Activated CD8-positive, alpha-beta memory T cell treated with anti-CD3 and anti-CD28 coated beads, Interleukin-2, amount 10 ng/mL, durations not matched to agents 7 days and 5 days (primary cell): ENCODE data around the gene CRISPLD2. TPM values are rescaled to one million over a fixed set of nuclear protein-coding genes. Genes with fewer than 3 reads are reported as not detected.
"Not testable (repeated sequence)": the region's sequence is repeated elsewhere in the genome, so short reads cannot be mapped to it uniquely, and the experiment has no call there.

Experiments used
- ATAC-seq: fragments of 150-1000 bp; cut with Tn5 transposase; one replicate; pipeline ENCODE4 v1.10.0; 2021; ENCODE audit warnings: moderate library complexity
- CTCF ChIA-PET: fragments of 350-600 bp; sonication (Branson Sonifier 250); formaldehyde crosslinking; loops from one replicate; lab custom pipeline; 2021; ENCODE audit warnings: antibody characterized with exemption; lab: Charles Lee
- DNase-seq: peaks from one replicate; pipeline ENCODE4 v3.0.0-alpha.2; 2020
- H3K27ac Mint-ChIP-seq: one replicate; pipeline ENCODE4 v1.8.0; 2021; ENCODE audit warnings: mild to moderate bottlenecking, mixed read lengths
- H3K27me3 Mint-ChIP-seq: one replicate; pipeline ENCODE4 v1.8.0; 2021; ENCODE audit warnings: mixed read lengths
- H3K36me3 Mint-ChIP-seq: one replicate; pipeline ENCODE4 v1.8.0; 2021; ENCODE audit warnings: mild to moderate bottlenecking, mixed read lengths
- H3K4me1 Mint-ChIP-seq: one replicate; pipeline ENCODE4 v1.8.0; 2021; ENCODE audit warnings: mixed read lengths
- H3K4me3 Mint-ChIP-seq: one replicate; pipeline ENCODE4 v1.8.0; 2021; ENCODE audit warnings: mild to moderate bottlenecking, moderate library complexity, mixed read lengths
- H3K9me3 Mint-ChIP-seq: one replicate; pipeline ENCODE4 v1.8.0; 2022; ENCODE audit warnings: low read depth, mixed read lengths
- total RNA-seq, 2 experiments: library from RNA; stranded (reverse); gene quantifications; one replicate each; pipeline ENCODE4 v1.2.3, GENCODE V29; 2021

The CRISPLD2 gene
- total RNA-seq, 2 experiments from 2014 or later, result not detected

DNA sequence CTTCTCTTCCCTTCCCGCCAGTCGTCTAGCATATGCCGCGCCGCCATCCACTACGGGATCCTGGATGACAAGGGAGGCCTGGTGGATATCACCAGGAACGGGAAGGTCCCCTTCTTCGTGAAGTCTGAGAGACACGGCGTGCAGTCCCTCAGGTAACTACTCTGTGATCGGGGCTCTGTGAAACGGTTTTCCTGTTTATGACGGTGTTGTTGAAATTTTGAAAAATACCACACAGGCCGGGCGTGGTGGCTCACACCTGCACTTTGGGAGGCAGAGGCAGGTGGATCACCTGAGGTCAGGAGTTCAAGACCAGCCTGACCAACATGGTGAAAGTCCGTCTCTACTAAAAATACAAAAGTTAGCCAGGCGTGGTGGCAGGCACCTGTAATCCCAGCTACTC lies 53.2 kb downstream of the CRISPLD2 start:
- not testable (repeated sequence) for H3K27me3 Mint-ChIP-seq, H3K4me3 Mint-ChIP-seq, H3K27ac Mint-ChIP-seq, H3K36me3 Mint-ChIP-seq, DNase-seq, H3K9me3 Mint-ChIP-seq, ATAC-seq, H3K4me1 Mint-ChIP-seq
- CTCF ChIA-PET, result interaction anchor here (0.5 to 0.7 kb wide), 2 partner anchors 12 to 118 kb away, joined by 3 read pairs; no protein-coding TSS in a partner anchor

DNA sequence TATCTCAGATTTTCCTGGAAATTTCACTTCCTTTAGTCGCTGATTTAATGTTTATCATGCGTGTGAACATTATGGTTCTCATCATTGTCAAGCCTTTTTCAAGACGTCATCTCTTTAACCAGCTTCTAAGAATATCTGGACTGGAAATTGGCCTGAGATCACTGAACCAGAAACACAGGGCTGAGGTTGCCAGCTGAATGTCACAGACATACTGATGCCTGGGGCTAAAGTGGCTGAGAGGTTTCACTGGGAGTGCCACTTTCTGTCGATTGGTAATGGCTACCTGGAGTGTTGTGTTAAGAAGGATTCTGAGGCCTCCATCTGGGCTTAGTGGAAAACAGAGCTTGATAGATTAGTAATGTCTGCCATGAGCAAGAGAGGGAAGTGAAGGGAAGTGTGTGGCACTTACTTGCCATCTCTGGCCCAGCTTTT lies 54.2 kb downstream of the CRISPLD2 start:
- CTCF ChIA-PET, result interaction anchor here (0.7 kb wide), 1 partner anchor 78 kb away, joined by 3 read pairs; no protein-coding TSS in a partner anchor
- no peak for ATAC-seq
- DNase-seq, result no peak
- H3K27ac Mint-ChIP-seq, result no peak overlapping the region
- H3K4me1 Mint-ChIP-seq, result no peaks in the 10 kb centered on the region
- no peaks in the 10 kb centered on the region for H3K36me3 Mint-ChIP-seq
- H3K9me3 Mint-ChIP-seq, result no peaks in the 10 kb centered on the region
- H3K4me3 Mint-ChIP-seq, result no peak overlapping the region
- H3K27me3 Mint-ChIP-seq, result no peaks in the 10 kb centered on the region

DNA sequence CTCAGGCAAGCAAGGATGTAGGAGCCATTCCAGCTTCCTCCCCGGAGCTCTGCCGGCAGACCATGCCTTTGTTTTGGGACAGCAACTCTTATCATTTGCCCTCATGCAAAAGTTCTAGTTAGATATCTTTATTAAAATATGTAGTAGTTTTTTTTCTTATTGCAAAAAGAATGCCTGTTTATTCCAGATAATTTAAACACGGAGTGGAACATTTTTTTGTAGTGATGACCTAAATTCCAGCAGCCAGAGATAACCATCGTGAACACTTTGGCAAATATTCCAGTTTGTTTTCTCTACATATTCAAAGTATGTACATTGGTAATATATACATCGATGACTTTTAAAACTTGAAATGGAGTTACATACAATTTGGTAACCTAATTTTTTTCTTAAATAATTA lies 54.8 kb downstream of the CRISPLD2 start:
- ATAC-seq (no peak), DNase-seq (no peak)
- CTCF ChIA-PET, result interaction anchor here (0.7 kb wide), 1 partner anchor 77 kb away, joined by 3 read pairs; no protein-coding TSS in a partner anchor
- H3K9me3 Mint-ChIP-seq, result no peaks in the 10 kb centered on the region
- peaks cover under 1% of the 10 kb centered on the region for H3K27me3 Mint-ChIP-seq
- no peak overlapping the region for H3K27ac Mint-ChIP-seq
- no peaks in the 10 kb centered on the region for H3K36me3 Mint-ChIP-seq
- H3K4me1 Mint-ChIP-seq, result no peaks in the 10 kb centered on the region
- no peak overlapping the region for H3K4me3 Mint-ChIP-seq

DNA sequence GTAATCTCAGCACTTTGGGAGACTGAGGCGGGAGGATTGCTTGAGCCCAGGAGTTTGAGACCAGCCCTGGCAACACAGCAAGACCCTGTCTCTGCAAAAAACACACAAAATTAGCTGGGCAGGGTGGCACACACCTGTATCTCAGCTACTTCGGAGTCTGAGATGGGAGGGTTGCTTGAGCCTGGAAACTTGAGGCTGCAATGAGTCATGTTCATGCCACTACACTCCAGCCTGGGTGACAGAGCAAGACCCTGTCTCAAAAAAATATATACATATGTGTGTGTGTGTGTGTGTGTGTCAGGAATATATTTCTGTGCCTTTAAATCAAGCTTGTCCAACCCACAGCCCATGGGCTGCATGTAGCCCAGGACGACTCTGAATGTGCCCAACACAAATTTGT lies 55.2 kb downstream of the CRISPLD2 start:
- peaks cover 3% of the 10 kb centered on the region for H3K27me3 Mint-ChIP-seq
- no peaks in the 10 kb centered on the region for H3K4me1 Mint-ChIP-seq
- H3K9me3 Mint-ChIP-seq, result no peaks in the 10 kb centered on the region
- DNase-seq (no peak), ATAC-seq (no peak)
- H3K4me3 Mint-ChIP-seq, result no peak overlapping the region
- CTCF ChIA-PET, result interaction anchor here (1.1 kb wide), 1 partner anchor 10 kb away, joined by 3 read pairs; no protein-coding TSS in a partner anchor
- no peak overlapping the region for H3K27ac Mint-ChIP-seq
- H3K36me3 Mint-ChIP-seq, result no peaks in the 10 kb centered on the region

DNA sequence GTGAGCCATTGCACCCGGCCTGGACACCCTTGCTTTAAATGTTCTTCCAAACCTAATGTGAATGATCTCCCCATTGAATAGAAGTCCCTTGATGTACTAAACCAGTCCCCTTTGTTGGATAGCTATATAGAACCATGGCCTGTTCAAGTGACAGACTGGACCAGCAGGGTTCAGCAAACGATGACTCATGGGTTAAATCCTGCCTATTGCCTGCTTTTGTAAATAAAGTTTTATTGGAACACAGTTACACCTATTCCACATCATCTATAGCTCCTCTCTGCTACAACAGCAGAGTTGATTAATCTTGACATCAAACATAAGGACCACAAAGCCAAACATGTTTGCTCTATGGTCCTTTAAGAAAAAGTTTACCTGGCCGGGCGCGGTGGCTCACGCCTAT lies 56.1 kb downstream of the CRISPLD2 start:
- Mint-ChIP-seq H3K27me3 (peaks cover 8% of the 10 kb centered on the region), H3K27ac (no peak overlapping the region), H3K9me3 (no peaks in the 10 kb centered on the region), H3K4me3 (no peak overlapping the region), H3K36me3 (no peaks in the 10 kb centered on the region), H3K4me1 (no peaks in the 10 kb centered on the region)
- CTCF ChIA-PET, result interaction anchor here (1.1 kb wide), 1 partner anchor 10 kb away, joined by 3 read pairs; no protein-coding TSS in a partner anchor
- DNase-seq, result no peak
- ATAC-seq, result no peak

DNA sequence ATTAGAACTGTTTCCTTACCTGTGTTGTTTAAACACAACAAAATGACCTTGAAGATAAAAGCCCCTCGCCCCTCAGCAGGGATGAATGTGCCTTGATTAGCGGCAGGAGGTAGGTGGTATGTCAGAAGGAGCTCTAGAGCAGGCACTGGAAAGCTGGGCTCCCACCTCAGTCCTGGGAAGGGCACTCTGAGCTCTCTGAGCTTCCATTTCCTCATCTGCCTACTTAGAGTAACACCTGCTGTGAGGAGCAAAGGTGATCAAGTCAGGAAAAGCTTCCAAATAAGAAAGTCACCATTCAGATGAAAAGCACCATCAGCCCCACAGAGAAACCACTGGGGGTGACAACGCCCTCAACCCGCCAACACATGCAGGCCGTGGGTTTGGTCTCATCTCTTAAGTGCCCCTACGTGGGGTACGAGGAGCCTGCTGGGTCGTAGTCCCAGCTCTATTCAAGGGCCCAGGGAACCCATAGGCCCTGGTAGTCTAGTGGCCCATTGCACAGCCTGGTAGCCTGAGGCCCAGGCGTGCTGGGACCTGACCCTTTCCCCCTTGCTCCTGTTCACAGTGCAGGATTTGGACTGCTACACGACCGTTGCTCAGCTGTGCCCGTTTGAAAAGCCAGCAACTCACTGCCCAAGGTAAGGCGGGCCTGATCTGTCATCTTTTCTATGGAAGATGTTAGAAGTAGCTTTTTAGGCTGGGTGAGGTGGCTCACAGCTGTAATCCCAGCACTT lies 57.3 kb downstream of the CRISPLD2 start:
- no peak for ATAC-seq
- CTCF ChIA-PET, result no interaction called here
- Mint-ChIP-seq H3K27me3 (peaks cover 18% of the 10 kb centered on the region), H3K4me1 (no peaks in the 10 kb centered on the region), H3K36me3 (no peaks in the 10 kb centered on the region), H3K9me3 (no peaks in the 10 kb centered on the region), H3K27ac (no peak overlapping the region), H3K4me3 (no peak overlapping the region)
- DNase-seq, result no peak

DNA sequence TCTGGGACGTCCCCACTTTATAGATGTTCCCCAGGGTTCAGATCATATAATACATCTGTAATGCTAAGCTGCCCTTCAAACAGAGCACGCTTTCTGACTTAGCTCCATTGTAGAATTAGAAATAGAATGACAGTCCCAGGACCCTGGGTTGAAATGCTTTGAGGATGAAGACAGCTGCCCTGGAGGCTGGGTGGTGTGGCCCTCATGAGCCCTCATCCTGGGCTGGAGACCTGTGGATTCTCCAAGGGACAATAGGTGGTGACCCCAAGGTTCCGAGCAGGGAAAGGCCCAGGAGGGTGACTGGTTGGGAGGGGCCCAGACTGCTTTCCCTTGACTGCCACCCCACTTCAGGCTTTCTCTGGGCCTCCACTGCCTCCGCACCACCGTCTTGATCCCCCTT lies 59.0 kb downstream of the CRISPLD2 start:
- H3K27ac Mint-ChIP-seq, result no peak overlapping the region
- H3K4me3 Mint-ChIP-seq, result no peak overlapping the region
- no peaks in the 10 kb centered on the region for H3K36me3 Mint-ChIP-seq
- DNase-seq, result no peak
- H3K9me3 Mint-ChIP-seq, result no peaks in the 10 kb centered on the region
- no peak for ATAC-seq
- H3K4me1 Mint-ChIP-seq, result no peaks in the 10 kb centered on the region
- H3K27me3 Mint-ChIP-seq, result peaks cover 23% of the 10 kb centered on the region
- CTCF ChIA-PET, result no interaction called here

DNA sequence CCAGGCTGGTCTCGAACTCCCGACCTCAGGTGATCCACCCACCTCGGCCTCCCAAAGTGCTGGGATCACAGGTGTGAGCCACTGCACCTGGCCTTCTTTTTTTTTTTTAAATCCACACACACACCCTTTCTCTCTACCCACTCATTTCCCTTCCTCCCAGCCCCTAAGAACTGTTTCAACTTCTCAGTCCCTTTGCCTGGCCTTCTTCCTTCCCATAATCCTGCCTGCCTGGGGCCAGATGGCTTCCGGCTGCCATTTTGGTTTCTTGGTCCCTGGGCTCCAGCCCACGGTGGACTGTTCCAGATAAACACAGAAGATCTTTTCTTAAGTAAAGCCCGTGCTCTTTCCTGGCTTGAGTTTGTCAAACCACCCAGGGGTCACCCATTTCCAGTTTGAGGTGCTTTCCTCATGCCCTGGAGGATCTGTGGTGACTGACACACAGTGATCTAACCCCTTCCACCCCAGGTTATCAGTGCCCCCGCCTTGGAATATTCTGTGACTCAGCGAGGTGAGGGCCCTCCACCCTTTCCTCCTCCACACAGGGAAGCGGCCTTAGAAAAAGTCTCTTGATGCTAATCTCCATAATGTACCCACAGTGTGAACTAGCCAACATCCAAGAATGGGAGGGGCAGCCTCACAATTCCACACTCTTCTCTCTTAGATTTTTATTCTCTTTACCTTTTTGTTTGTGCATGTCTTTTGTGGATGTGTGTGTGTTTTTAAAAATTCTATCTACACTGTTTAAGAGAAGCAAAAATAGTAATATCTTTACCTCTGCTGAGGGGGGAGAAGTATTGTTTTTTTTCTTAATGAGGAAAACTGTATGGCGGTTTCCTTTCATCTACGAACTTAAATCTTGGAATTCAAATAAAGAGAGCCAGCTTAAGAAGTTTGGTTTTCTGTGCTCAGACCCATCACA lies 60.0 kb downstream of the CRISPLD2 start:
- CTCF ChIA-PET, result no interaction called here
- Mint-ChIP-seq H3K27ac (no peak overlapping the region), H3K4me3 (no peak overlapping the region), H3K36me3 (no peaks in the 10 kb centered on the region), H3K4me1 (no peaks in the 10 kb centered on the region), H3K9me3 (no peaks in the 10 kb centered on the region), H3K27me3 (peaks cover 30% of the 10 kb centered on the region)
- DNase-seq, result no peak
- ATAC-seq, result no peak

DNA sequence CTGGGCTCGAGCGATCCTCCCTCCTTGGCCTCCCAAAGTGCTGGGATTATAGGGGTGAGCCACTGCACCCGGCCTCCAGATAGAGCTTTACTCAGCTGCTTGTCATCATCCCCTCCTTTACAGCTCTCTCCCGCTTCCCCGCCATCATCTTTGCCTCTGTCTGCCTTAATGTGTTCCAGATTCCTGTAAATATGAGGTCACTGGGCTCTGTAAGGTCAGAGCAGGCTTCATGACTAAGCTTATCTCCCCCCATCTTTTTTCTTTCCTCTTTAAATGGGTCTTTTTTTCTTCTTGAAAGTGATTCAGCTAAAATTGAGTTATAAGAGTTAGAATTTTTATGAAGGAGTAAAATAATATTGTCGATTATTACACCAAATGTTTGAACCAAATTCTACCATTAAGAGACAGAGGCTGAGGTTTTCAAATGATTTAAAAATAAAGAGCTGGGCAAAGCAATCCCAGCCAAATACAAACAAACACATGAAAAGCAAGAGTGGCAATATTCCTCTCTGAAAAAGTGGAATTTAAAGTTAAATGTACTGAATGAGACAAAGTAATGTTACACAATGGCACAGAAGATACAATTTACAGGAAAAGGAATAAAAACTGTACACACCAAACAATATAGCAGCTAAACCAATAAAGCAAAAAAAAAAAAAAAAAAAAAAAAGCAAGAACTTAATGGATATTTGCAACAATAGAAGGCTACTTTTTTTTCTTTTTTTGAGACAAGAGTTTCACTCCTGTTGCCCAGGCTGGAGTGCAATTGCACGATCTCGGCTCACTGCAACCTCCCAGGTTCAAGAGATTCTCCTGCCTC lies 62.1 kb downstream of the CRISPLD2 start:
- Mint-ChIP-seq H3K4me3 (no peak overlapping the region), H3K27ac (no peak overlapping the region), H3K9me3 (no peaks in the 10 kb centered on the region), H3K27me3 (peaks cover 31% of the 10 kb centered on the region), H3K4me1 (no peaks in the 10 kb centered on the region), H3K36me3 (no peaks in the 10 kb centered on the region)
- DNase-seq (no peak), ATAC-seq (no peak)
- CTCF ChIA-PET, result interaction anchor here (0.6 to 1.7 kb wide), 2 partner anchors 70 to 1871 kb away, joined by 3 read pairs; no protein-coding TSS in a partner anchor

DNA sequence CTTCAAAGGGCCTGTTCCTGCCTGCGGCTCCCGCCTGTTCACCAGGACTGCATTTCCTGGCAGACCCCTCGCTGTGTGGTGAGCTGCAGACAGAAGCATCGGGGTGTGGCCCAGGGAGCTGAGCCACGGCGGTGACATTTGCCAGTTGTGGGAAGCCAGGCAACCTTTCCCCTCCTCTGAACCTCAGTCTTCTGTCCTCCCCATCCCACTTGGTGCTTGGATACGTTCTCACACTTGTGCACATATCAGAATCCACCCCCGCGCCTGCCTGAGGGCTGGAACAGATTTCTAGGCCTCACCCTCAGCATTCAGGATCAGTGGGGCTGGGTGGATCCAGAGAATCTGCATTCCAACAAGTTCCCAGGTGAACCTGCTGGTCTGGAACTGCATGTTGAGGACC lies 63.5 kb downstream of the CRISPLD2 start:
- CTCF ChIA-PET, result interaction anchor here (0.6 kb wide), 1 partner anchor 95 kb away, joined by 3 read pairs; no protein-coding TSS in a partner anchor
- H3K9me3 Mint-ChIP-seq, result no peaks in the 10 kb centered on the region
- peaks cover 31% of the 10 kb centered on the region for H3K27me3 Mint-ChIP-seq
- DNase-seq (no peak), ATAC-seq (no peak)
- no peaks in the 10 kb centered on the region for H3K4me1 Mint-ChIP-seq
- no peaks in the 10 kb centered on the region for H3K36me3 Mint-ChIP-seq
- no peak overlapping the region for H3K27ac Mint-ChIP-seq
- no peak overlapping the region for H3K4me3 Mint-ChIP-seq

DNA sequence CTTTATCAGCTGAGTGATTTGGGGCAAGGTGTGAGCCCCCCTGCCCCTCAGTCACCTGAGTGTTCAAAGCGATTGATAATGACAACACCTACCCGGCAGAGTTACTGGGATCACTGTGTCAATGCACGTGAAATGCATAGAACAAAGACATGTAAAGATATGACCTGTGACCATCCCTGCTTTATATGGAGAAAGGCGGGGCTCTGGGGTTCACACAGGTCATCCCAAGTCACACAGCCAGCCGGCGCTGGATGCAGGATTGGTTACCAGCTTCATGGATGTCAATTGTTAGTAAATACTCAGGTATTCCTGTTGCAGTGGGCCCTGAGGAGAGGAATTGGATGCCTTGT lies 64.4 kb downstream of the CRISPLD2 start:
- no peak for ATAC-seq
- no peaks in the 10 kb centered on the region for H3K36me3 Mint-ChIP-seq
- no peaks in the 10 kb centered on the region for H3K4me1 Mint-ChIP-seq
- H3K9me3 Mint-ChIP-seq, result no peaks in the 10 kb centered on the region
- H3K4me3 Mint-ChIP-seq, result no peak overlapping the region
- no peak for DNase-seq
- peaks cover 38% of the 10 kb centered on the region for H3K27me3 Mint-ChIP-seq
- no peak overlapping the region for H3K27ac Mint-ChIP-seq
- CTCF ChIA-PET, result interaction anchor here (0.6 to 1.5 kb wide), 3 partner anchors 25 to 212 kb away, joined by 3 to 4 read pairs (median 3); no protein-coding TSS in a partner anchor

DNA sequence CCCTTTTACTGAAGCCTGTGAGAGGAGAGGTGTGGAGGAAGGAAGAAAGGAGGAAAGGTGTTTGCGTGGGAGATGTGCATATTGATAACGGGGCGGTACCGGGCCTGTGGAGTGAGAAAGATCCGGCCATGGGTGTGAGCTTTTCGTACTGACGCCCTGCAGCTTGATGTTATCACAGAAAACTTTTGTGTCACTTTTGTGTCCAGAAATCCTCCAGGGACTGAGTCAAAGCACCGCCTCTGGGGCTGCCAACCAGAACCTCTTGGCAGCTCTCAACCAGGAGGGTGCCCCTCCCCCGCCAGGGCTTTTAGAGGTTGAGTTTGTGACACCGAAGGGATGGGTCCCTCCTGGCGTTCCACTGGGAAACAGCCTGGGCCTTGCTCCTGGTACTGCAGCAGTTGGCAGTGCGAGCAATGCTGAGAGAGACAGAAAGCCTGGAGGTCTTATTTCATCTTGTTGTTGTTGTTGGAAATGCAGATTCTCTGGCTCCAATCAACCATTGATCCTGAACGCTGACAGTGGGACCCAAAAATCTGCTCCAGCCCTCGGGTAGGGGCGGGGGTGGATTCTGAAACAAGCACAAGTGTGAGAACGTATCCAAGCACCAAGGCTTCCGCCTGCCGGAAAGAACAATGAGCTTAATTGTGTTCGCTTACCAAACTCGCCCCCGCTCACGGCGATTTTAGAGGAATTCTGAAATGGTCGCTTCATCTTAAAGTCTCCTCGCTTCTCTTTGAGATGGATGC lies 65.0 kb downstream of the CRISPLD2 start:
- Mint-ChIP-seq H3K4me3 (no peak overlapping the region), H3K4me1 (no peaks in the 10 kb centered on the region), H3K27ac (no peak overlapping the region), H3K27me3 (peaks cover 36% of the 10 kb centered on the region), H3K9me3 (no peaks in the 10 kb centered on the region), H3K36me3 (no peaks in the 10 kb centered on the region)
- no peak for DNase-seq
- CTCF ChIA-PET, result interaction anchor here (0.5 to 1.5 kb wide), 4 partner anchors 12 to 213 kb away, joined by 3 to 4 read pairs (median 3); no protein-coding TSS in a partner anchor
- ATAC-seq, result no peak
